Femur (tissue), 1 donor: ENCODE results near the gene GRM8.

Experiments
- DNase-seq: peaks from one replicate; pipeline ENCODE4 v3.0.0-alpha.2; 2017

GRM8 gene

GRCh38 chr7:126803990-126804389 lies 448.8 kb downstream of the GRM8 start:
- DNase-seq = no peak

GRCh38 chr7:126803060-126803665 lies 449.6 kb downstream of the GRM8 start:
- peak; percentile 25 for DNase-seq

- no peak for DNase-seq
Measured at GRCh38 chr7:126801733-126802132, 451.0 kb downstream of the GRM8 start.

GRCh38 chr7:126799541-126799940 lies 453.2 kb downstream of the GRM8 start:
- DNase-seq = no peak

- DNase-seq = no peak
Measured at GRCh38 chr7:126792521-126792920, 460.2 kb downstream of the GRM8 start.

- no peak for DNase-seq
Measured at GRCh38 chr7:126791306-126791705, 461.4 kb downstream of the GRM8 start.

GRCh38 chr7:126790763-126791162 lies 462.0 kb downstream of the GRM8 start:
- DNase-seq = no peak

GRCh38 chr7:126783613-126784012 lies 469.1 kb downstream of the GRM8 start:
- no peak for DNase-seq

GRCh38 chr7:126780993-126781392 lies 471.7 kb downstream of the GRM8 start:
- DNase-seq = no peak

- DNase-seq = no peak
Measured at GRCh38 chr7:126778101-126778500, 474.6 kb downstream of the GRM8 start.

GRCh38 chr7:126776498-126776897 lies 476.2 kb downstream of the GRM8 start:
- no peak for DNase-seq

GRCh38 chr7:126774077-126774476 lies 478.7 kb downstream of the GRM8 start:
- DNase-seq = no peak

GRCh38 chr7:126768836-126769235 lies 483.9 kb downstream of the GRM8 start:
- no peak for DNase-seq

- no peak for DNase-seq
Measured at GRCh38 chr7:126760914-126761577, 491.7 kb downstream of the GRM8 start.

- DNase-seq = no peak
Measured at GRCh38 chr7:126755381-126755780, 497.4 kb downstream of the GRM8 start.

GRCh38 chr7:126750207-126750911 lies 502.4 kb downstream of the GRM8 start:
- DNase-seq = no peak

- DNase-seq = no peak
Measured at GRCh38 chr7:126728967-126729366, 523.8 kb downstream of the GRM8 start.

GRCh38 chr7:126727930-126728391 lies 524.8 kb downstream of the GRM8 start:
- DNase-seq = no peak

- no peak for DNase-seq
Measured at GRCh38 chr7:126723966-126724544, 528.7 kb downstream of the GRM8 start.

- no peak for DNase-seq
Measured at GRCh38 chr7:126720232-126720631, 532.5 kb downstream of the GRM8 start.

GRCh38 chr7:126718419-126718818 lies 534.3 kb downstream of the GRM8 start:
- no peak for DNase-seq

GRCh38 chr7:126716321-126716720 lies 536.4 kb downstream of the GRM8 start:
- no peak for DNase-seq

- no peak for DNase-seq
Measured at GRCh38 chr7:126715076-126715475, 537.7 kb downstream of the GRM8 start.
